GM19452 (cell line): ENCODE results near the gene CCDC138.

Experiments used
- ATAC-seq: cut with Tn5 transposase; IDR thresholded peaks from one replicate; pipeline ENCODE4 v1.9.1; 2021; ENCODE audit not compliant: unreplicated experiment

CCDC138 gene

DNA sequence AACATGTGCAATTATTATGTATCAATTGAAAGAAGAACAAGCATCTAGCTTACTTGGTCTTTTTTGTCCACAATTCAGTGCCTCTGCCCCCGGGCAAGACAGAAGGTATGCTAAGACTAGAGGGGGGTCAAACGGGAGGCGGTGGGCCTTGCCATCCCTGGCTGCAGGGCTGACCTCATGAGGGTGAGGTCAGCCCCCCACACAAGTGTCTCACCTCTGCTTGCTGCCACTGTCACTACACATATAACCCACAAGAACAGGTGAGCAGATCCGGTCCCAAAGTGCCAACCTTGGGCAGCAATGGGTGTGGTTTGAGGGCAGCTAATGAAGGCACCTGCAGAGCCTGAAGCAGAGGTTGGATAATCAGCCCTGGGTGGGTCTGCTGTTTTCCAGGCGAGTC is 131.0 kb downstream of the CCDC138 start:
- no peak for ATAC-seq

DNA sequence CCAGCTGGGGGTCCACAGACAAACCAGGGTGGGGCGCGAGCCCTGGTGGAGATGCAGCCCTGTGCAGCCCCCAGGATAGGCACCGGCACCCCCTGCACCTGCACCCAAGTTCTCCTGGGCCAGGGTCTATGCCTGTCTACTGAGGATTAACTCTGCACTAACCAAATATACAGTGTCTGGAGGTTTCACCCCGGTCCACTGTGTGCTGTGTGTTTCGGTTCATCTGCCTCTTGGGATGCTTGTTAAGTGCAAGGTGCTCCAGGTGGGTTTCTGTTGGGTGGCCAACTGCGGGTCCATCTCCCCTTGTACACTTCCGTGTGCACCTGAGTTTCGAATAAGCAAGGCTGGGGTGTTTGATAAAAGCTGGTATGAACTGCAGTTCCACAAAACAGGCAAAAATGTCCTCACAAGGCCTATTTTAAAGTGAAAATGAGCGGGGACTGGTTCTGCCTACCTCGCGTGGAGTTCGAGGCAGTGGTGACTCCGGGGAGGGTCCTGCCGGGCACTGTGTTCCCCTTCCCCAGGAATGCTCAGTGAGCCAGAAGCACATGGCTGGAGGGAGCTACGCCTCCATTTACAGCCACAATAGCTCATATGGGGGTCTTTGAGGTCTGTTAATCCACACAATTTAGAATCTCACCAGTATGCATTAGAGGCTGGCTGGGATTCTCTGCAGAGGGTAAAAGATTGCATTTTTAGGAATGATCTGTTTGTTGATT is 131.7 kb downstream of the CCDC138 start:
- no peak for ATAC-seq

DNA sequence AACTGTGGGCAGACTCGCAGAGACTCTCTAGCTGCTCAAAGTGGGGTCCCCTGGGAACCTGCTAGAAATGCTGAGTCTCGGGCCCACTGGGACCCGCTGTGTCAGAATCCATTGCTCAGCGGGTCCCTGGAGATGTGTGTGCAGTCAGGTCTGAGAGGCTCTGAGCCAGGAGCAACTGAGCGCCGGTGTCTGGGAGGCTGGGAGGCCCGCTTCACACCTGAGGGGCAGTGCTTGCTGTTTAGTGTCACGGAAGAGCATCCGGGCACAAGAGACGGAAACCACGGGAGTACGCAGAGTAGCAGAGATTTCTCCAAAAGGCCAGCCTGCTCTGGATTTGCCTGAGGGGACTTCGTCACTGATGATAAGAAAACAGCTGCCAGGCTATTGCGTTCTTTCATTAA is 132.4 kb downstream of the CCDC138 start:
- ATAC-seq: no peak

DNA sequence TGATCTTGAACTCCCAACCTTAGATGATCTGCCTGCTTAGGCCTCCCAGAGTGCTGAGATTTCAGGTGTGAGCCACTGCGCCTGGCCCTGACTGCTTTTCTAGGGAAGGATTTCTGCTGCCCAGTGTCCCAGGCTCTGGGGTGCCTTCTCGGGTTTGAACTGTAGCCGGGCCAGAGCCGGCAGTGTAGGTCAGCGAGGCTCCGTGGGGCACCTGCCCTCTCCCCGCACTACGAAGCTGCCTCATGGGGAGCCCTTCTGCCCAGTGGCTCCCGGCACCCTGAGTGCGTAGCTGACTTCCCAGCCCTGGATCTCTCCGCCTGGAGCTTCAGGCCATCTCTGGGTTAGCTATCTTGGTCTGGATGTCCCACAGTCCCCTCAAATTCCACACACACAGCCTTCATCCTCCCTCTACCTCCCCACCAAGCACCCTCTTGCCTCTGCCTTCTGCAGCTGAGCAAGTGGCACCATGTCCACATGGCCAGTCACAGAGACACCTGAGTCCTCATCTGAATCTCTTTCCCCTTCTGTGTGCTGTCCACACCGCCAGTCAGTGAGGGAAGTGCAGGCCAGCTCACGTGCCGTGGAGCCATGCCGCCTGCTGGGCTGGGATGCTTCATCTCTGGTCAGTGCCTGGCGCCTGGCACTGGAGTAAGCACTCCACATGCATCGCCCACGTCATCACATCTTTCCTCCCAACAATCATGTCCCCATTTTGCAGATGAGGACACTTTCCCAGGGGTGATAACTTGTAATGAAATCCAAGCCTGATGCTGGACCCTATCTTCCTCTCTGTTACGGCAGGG is 133.2 kb downstream of the CCDC138 start:
- no peak for ATAC-seq

DNA sequence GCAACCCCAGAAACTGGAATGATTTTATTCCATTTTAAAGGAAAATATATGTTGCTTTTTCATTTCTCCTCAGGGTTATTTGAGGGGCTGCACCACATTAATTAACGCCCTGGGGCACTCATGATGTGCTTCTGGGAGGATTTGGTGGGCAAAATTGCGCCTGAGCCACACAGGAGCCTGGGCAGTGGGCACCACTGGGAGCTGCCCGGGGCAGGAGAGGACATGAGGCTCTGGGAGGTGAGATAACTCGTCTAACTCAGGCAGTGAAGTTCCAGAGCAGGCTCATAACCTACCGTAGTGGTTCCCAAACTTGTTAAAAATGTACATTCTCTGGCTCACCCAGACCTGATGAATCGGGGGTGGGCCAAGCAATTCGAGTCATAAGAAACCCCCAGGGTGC is 134.1 kb downstream of the CCDC138 start:
- no peak for ATAC-seq

DNA sequence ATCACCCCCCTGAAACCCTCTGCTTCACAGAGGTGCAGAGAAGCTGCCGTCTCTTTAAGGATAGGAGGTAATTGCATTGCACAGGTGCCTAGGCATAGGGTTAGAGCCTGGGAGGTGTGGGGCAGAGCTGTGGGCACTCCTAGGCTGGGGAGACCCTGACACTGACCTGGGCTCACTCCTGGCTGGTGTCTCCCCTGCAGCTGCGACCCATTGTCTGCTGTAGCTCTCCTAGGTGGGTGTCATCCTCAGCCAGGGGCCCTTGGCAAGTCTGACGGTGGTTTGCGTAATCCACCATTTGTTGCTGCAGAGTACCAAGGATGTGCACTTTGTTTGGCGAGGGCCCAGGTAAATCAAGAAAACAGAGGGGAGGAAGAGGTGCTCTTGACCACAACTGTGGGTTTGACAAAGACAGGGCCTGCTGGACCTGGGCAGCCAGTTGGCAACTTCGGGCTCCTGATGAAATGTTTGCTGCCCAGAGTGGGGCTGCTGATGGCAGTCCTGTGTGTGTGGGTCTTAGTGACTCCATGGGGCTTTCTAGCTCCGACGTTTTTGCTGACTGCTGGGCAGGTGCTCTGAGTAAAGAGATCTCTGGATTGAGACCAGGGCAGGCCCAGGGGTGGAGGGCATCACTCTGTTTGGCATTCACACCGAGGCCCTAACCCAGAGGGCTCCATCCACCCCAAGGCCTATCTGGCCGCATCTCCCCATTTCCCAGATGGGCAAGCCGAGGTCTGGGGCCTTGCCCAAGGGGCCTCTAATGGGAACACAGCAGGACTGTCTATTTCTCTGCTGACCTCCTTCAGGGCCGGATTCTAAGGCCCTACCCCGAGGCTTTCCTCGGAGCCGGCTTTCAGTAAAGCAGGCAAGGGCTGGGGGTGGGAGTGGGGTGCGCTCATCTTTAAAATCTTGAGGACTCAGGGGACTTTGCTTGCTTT is 134.8 kb downstream of the CCDC138 start:
- ATAC-seq: no peak

DNA sequence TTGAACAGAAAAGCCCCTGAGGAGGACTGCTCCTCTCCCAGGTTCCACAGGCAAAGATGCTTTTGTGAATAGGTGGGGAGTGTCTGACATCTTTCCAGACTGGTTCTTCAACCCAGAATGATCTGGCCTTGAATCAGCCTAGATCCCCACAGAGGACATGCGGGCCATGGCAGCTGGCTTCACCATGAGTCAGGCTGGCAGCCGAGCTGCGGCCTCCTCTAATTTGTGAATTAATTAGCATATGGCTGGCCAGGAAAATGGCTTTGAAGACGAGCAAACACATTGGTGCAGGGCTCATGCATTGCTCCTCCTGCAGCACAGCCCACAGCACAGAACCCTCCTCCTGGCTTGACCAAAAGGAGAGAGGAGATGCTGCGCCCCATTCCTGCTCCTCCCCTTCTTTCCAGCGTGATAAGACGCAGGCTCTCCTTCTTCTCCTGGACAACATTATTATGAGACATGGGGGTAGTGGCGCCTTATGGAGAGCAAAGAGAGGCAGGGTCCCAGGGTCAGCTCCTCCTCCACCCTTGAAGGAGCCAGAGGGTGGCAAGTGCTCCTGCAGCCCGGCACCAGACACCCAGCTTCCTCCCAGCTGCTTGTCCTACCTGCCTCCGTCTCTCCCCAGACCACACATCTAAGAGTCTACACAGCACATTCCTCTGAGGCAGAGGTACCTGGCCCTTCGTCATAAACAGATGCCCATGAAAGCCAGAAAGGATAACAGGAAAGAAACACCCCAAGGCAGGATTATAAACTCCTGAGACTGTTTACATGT is 135.8 kb downstream of the CCDC138 start:
- ATAC-seq: no peak

DNA sequence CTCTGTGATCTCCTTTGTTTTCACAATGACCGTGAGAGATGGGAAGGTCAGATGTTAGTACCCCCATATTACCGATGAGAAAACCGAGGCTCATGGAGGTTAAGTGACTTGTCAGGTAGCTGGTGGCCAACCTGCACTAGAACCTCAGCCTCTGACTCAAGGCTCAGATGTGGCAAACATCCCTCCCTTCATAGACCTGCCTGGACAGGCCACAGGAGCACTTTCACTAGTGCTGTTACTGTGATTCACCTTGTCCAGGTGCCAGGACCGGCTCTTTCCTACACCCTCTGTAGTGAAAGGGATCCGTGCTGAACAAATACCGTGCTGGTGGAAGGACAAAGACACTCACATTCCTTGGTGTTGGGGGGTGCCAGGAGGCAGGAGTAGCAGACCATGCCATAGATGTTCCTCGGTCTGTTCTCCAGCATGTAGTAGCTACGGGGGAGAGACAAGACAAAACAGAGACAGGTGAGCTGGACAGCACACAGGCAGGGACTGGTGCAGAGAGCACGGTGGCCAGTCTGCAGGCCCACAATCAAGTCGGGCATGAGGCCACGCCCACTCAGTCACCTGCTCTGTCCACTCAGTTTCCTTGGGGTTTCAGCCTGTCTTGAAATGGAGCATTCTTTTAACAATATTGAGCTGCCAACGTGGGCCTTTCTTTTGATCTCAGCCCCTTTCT is 136.6 kb downstream of the CCDC138 start:
- no peak for ATAC-seq

DNA sequence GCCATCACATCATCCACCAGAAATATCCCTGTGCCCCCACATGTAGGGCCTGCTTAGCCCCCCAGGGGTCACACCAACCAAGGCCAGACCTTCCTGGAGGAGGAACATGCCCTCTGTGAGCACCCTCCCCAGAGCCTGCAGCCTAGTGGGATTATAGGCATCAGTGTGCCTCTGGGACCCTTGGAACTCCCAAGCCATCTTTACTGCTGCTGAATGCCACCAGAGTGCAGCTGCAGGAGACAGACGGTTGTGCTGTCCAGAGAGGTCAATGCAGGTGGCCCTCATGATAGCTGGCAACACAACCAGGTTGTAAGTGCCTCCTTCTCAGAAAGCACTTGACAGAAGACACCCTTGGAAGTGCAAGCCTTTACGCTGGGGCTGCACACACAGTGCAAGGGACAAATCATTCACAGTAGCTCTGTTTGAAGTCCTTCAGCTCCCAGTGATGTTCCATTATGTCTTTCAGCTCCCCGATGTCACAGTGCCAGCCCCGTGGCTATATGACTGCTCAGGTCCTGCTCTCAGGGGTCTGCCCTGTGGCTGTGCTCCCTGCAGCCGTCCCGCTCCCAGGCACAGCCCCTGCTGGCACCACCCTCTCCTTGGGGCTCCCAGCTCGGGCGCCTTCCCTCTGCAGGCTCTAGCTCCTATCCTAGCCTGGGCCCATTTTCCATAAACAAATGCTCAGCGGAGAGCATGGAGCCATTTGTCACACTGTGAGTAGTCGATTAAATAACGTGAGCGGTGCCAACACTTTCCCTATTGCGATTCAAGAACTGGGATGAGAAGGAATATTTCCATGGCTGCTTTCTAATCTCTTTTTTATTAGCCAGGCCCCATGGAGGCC is 137.4 kb downstream of the CCDC138 start:
- ATAC-seq: no peak

DNA sequence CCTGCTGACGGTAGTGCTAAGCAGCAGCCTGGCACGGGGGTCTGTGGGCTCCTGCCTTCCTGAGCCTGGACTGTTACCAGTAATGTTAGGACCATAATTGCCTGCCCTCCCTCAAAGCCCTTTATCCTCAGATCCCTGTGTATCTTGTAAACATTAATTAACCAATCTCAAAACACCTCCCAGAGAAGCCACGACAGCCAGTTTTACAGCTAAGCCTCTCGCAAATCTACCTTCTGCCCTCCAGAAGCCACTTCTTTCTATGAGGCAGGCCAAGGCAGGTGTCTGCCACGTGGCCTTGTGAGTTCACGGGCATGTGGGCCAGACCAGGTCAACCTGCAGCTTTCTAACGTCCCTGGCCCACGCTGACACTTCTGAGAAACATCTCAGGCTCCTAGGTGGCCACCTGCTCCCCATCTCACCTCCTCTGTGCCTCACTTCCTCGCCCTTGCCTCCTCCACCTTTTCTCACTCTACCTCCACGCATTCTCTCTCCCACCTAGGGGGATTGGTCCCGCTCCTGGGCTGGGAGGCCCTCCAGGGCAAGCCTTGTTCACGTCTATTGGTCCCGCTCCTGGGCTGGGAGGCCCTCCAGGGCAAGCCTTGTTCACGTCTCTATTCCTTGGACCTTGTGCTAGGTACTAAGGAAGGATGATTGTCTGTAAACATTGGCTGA is 138.1 kb downstream of the CCDC138 start:
- ATAC-seq: no peak

DNA sequence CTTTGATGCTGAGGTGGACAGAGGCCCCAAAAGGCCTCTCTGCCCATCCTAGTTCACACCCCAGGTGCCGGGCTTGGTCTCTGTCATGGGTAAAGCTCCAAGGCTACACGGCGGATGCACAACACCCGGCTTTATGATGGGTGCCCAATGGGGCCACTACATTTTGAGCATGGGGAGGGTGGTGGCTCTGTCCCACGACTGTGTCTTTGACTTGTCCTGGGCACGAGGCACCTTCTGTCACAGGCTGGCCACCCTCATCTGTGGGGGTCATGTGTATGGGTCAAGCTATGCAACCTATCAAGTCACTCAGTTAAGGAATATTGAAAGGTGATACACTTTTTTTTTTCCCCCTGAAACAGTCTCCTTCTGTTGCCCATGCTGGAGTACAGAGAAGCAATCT is 138.7 kb downstream of the CCDC138 start:
- ATAC-seq: no peak

DNA sequence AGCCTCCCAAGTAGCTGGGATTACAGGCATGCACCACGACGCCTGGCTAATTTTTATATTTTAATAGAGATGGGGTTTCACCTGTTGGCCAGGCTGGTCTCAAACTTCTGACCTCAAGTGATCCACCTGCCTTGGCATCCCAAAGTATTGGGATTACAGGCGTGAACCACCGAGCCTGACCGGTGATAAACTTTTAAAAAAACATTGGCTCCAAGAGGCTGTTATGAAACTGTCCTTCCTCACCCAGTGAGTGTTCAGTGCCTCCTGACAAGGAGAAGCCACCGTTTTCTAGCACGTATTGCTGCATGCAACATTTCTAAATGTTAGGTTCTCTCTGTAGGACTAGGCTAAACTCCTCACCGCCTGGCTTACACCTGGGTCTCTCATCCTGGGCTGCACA is 139.2 kb downstream of the CCDC138 start:
- ATAC-seq: no peak
